GM21786 (cell line): ENCODE measurements around the gene TRABD2A.

Experiments
- ATAC-seq: cut with Tn5 transposase; IDR thresholded peaks from one replicate; pipeline ENCODE4 v1.9.1; 2021; ENCODE audit not compliant: unreplicated experiment

The TRABD2A gene

DNA sequence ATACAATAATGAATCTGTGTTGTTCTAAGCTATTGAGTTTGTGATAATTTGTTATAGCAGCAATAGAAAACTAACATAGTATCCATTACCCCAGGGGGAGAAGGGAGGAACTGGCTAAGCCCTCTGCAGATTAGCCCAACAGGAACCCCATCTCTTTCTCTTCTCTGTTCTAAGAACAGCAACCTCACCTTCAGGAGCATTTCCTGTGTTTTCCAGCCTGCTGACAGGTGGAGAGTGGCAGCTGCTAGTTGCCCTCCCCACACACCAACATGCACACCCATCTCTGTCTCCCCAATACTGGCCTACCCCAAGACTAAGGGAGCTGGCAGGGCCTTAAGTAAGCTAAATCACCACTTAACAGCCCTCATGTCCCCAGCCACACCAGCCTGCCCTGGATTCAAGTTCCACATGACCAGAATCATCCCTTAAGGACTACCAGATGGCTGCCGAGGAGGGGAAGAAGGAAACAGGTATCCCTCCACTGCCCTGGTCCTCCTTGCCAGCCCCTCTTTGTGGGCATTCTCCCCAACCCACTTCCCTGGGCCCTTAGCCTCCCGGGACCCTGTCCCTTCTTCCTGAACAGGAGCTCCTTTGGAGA is 52.8 kb downstream of the TRABD2A start:
- ATAC-seq: no peak

DNA sequence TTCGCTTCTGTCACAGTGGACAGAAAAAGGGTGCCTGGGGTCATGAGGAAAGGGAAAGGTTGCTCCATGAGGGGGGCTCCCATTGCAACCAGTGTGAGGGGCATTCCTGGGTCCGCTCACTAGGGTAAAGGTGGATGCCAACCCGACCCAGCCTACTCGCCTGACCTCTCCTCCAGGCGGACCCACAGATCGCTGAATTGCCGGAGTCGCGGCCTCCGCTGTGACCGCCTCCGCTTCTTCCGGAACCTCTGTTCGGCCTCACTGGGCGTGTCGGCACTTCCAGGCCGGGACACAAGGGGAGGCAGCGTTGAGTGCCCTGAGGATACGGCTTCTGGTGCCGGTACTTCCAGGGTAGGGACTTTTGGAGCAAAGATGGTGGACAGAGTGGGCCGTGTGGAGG is 57.1 kb downstream of the TRABD2A start:
- ATAC-seq: no peak

DNA sequence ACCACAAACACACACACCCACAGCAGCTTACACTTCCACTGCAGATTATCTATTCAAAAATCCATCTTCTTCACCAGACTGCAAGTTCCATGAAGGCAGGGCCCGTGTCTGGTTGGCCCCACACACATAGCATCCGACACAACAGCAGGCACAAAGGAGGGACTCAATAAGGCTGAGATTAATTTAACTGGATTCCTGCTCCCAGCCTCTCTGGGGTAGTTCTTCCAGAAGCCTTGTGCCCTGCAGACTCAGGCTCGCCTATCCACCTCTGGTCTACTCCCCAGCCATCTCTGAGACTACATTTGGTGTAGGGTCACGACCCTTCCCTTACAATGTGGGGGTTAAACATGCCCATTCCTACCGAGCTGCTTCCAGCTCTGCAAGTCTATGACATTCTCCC is 57.7 kb downstream of the TRABD2A start:
- no peak for ATAC-seq

DNA sequence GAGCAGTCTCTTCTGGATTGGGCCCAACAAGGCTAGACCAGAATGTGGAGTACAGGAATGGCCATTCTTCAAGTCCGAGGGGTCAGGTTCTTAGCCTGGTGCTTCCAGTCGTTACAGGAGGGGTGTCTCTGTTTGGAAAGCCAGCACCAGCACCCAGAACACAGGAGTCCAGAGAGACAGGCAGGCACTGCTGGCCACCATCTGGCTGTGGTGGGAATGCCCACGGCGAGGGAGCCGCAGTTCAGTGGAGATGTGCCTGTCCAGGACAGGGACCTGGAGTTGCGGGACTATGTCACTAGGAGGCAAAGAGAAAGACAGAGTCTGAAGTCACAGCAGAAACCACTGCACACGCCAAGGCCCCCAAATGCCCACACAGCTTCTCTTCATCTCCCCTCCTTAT is 59.1 kb downstream of the TRABD2A start:
- no peak for ATAC-seq

DNA sequence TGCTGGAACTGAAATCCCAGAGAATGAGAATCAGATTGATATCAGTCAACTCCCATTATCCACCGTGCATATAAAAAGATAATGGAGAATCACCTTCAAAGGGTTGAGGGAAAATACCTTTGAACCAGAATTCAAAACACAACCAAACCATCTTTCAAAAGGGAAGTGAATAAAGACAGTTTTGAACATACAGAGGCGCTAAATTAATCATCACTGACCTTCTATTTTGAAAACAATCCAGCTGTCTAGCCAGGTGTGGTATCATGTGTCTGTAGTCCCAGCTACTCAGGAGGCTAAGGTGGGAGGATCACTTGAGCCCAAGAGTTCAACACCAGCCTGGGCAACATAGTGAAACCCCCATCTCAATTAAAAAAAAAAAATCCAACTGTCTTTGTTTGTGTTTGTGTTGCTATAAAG is 63.6 kb downstream of the TRABD2A start:
- peak; percentile 91 for ATAC-seq

GRCh38 chr2:84816426-84817026 is 64.4 kb downstream of the TRABD2A start:
- peak; percentile 74 for ATAC-seq

DNA sequence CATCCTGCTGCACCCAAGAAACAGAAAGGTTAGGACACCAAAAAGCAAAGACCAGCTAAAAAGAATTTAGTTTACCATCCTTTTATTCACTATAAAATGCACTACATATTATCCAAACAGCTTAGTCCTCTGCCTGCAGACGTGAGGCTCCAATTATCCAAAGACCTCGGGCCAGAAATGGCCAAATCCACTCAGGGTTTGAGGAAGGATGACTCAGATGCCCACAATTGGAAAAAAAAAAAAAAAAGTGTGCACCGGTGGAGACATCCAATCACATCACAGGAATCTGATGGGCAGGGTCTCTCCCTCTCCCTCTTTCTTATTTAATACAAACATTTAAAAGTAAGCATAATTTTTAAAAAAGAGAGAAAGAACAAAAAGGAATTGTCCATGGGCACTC is 65.7 kb downstream of the TRABD2A start:
- ATAC-seq: no peak

DNA sequence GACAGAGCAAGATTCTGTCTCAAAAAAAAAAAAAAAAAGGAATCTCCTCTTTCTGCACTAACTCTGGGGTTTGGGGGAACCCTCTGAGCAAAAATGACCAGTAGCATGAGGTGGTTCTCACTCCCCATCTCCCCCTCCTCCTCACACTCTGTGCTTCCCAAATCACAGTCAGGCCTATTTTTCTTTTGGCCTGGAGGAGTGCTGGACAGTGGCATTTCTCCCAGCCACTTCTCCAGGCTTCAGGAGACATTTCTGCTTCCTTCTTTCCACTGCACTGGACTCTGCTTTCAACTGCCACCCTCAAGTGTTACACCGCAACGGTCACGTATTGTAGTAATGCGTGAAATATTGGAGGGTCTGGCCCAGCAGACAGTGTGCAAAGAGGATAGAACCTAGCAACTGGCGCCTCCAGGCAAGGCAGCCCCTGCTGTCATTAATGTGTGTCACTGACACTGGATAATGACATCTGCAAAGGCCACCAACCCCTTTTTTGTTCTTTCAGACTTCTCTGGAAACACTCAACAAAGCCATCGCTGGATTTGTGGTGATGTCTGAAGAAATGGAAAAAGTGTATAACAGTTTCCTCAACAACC is 68.9 kb downstream of the TRABD2A start:
- ATAC-seq: no peak

DNA sequence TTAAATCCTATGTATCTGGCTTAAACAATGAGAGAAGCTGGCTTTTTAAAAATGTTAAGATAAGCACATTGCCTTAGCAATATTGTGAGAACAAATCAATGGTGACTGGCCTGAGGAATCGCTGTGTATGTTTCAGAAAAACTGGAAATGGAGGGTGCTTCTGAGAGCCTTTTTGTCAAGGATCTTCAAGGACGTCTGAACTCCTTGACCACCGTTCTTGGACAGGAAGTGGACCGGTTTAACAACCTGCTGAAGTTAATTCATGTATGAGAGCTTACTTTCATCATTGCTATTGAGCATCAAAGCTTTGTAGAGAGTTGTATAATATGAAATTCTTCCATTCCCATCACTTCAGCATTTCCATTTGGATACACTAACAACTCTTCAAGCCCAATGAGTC is 72.6 kb downstream of the TRABD2A start:
- no peak for ATAC-seq

GRCh38 chr2:84807063-84807485 is 73.8 kb downstream of the TRABD2A start:
- ATAC-seq: no peak

DNA sequence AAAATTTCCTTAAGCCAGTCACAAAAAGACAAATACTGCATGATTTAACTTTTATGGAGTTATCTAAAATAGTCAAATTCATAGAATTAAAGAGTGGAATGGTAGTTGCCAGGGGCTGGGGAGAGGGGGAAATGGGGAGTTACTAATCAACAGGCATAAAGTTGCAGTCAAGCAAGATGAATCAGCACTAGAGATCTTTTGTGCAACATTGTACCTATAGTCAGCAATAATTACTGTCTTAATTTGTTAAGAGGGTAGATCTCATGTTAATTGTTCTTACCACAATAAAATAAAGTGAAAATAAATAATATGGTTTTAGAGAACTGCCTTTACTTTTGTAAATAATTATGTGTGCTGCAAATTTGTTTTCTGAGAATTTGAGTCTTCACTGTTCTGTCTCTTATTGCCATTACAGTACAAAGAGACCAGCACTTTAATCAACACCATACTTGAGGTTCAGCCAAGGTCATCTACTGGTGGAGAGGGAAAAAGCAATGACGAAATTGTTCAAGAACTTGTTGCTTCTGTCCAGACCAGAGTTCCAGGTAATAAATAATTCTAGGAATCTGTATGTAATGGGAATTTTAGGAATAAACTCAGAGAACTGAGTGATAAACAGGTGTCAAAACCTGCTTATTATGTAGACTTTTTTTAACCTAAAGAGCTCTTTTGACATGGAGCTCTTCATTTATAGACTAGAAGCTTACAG is 75.5 kb downstream of the TRABD2A start:
- no peak for ATAC-seq

DNA sequence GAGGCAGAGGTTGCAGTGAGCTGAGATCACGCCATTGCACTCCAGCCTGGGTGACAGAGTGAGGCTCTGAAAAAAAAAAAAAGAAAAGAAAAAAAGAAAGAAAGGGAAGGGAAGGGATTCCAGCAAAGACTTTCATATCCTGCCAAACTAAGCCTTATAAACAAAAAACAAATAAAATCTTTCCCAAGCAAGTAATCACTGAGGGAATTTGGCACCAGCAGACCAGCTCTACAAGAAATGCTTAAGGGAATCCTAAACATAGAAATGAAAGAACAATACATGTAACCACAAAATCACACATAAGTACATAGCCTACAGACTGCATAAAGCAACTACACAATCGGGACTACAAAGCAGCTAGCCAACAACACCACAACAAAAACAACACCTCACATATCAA is 79.1 kb downstream of the TRABD2A start:
- ATAC-seq: no peak

DNA sequence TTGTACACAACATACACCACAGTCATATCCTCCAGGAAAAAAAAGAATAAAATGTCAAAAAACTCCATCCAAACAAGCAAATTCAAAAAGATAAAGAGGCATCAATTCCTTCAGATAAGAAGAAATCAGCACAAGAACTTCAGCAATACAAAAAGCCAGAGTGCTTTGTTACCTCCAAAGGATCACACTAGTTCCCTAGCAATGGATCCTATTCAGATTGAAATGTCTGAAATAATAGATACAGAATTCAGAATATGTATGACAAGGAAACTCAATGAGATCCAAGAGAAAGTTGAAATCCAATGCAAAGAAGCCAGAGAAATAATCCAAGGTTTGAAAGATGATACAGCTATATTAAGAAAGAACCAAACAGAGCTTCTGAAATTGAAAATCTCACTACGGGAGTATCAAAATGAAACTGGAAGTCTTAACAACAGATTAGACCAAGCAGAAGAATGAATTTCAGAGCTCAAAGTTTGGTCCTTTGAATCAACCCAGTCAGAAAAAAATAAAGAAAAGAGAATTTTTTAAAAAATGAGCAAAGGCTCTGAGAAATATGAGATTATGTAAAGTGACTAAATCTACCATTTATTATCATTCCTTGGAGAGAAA is 80.6 kb downstream of the TRABD2A start:
- peak; percentile 72 for ATAC-seq

GRCh38 chr2:84799772-84800171 is 81.1 kb downstream of the TRABD2A start:
- ATAC-seq: no peak

GRCh38 chr2:84797271-84797670 is 83.6 kb downstream of the TRABD2A start:
- ATAC-seq: no peak

- ATAC-seq: no peak
Measured at GRCh38 chr2:84796798-84797197, 84.1 kb downstream of the TRABD2A start.

DNA sequence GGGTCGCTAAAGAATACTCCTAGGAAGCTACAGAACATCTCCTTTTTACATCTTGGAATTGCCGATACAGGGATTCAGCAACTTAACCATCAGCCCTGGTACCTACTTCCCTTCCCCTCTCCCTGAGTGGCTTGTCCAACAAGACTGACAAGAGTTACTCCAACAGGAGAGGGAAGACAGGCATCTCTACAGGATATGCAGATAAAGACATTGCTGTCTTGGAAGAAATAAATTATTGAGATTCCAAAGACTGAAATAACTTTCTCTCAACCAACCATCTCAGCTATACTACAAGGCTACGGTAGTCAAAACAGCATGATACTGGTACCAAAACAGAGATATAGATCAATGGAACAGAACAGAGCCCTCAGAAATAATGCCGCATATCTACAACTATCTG is 87.2 kb downstream of the TRABD2A start:
- no peak for ATAC-seq

- ATAC-seq: no peak
Measured at GRCh38 chr2:84792856-84793522, 87.9 kb downstream of the TRABD2A start.

DNA sequence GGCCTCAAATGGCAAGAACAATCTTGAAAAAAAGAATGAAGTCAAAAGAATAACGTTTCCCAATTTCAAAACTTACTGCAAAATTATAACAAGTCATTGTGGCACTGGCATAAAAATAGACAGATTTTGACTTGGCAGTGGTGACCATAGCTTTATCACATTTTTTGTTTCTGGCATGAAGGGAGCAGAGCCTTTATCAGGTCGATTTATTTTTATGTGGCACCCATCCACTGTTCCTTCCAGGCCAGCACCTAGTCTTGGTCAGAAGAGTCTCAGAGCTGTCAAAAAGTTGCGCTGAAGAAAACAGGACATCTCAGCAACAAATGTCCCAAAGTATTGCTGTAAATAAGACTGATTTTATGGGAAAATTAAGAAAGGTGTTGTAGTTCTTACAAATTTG is 92.4 kb downstream of the TRABD2A start:
- ATAC-seq: no peak

DNA sequence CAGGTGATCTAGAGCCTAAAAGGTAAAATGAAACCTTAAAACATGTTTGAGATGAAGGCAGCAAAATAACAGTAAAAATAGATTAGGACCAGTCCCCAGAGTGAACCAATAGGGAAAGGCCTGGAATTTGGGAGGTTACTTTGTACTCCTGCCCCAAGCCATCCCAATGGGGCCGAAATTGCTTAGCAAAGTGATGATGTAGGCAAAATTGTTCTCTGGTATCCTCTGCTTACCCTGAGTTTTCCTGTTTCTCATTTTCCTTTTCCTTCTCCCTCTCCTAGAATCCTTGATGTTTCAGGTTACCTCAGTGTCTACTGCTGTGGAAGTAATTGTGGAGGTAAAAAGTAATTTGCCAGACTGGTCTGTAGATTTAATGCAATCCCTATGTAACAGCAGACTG is 92.9 kb downstream of the TRABD2A start:
- no peak for ATAC-seq

DNA sequence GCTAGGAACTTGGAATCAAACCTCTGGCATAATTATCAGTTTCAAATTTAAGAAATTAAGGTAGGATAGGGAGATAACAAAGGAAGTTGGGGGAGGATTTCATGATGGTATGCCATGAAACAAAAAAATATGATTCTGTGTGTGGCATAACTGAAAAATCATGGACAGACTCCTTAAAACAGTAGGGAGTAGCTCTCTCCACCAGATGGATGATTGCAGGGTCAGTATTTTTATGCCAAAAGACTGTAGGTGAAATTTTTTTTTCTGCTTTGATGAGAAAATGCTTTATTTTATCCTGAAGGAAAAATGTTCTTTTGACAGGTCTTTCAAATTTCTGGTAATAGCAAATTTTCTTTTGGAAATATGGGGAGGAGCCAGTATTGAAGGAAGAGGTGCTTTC is 94.3 kb downstream of the TRABD2A start:
- no peak for ATAC-seq
